IMR-90 (cell line): ENCODE data around the gene RNF213. TPM values are rescaled to one million over a fixed set of nuclear protein-coding genes. Genes with fewer than 3 reads are reported as not detected.

Experiments used
- ATAC-seq: fragments of 200-7000 bp; cut with Tn5 transposase; 2 replicates; pipeline ENCODE4 v1.9.1; 2020; ENCODE audit warnings: low read depth, mild to moderate bottlenecking, moderate library complexity
- BruUV-seq: library from RNA; stranded (reverse); fragments of 400-500 nt; replicated peaks from 2 replicates; lab custom pipeline; 2021; lab: Mats Ljungman, UMichigan
- CTCF ChIA-PET: fragments of 300-600 bp; formaldehyde crosslinking; extraction: SDS; loops from one replicate; lab custom pipeline; 2021; ENCODE audit warnings: antibody characterized with exemption; lab: Yijun Ruan, JAX
- POLR2A ChIA-PET: fragments of 300-600 bp; sonication (Branson Sonifier 250); formaldehyde crosslinking; loops from one replicate; lab custom pipeline; 2022; ENCODE audit warnings: antibody characterized with exemption; ENCODE audit not compliant: unreplicated experiment; lab: Charles Lee
- DNase-seq: peaks from one replicate; pipeline ENCODE4 v3.0.0; 2013
- H2AFZ ChIP-seq: replicated peaks from 2 replicates; pipeline ENCODE3; 2013; ENCODE audit warnings: low read length, mild to moderate bottlenecking; ENCODE audit not compliant: poor library complexity
- H2AK5ac ChIP-seq: 2 replicates; pipeline ENCODE4 v1.6.1; 2013; ENCODE audit warnings: low read depth, low read length, inconsistent platforms
- H2AK9ac ChIP-seq: replicated peaks from 2 replicates; pipeline ENCODE3; 2013; ENCODE audit warnings: mild to moderate bottlenecking, low read depth, low read length, moderate library complexity; ENCODE audit not compliant: poor library complexity
- H2BK120ac ChIP-seq: 2 replicates; pipeline ENCODE4 v1.6.1; 2013; ENCODE audit warnings: low read depth, low read length, inconsistent platforms
- H2BK15ac ChIP-seq: 3 replicates; pipeline ENCODE4 v1.6.1; 2013; ENCODE audit warnings: low read depth, low read length, inconsistent platforms
- H2BK20ac ChIP-seq: 2 replicates; pipeline ENCODE4 v1.6.1; 2013; ENCODE audit warnings: low read depth, mild to moderate bottlenecking, inconsistent platforms, low read length, moderate library complexity
- H2BK5ac ChIP-seq: 2 replicates; pipeline ENCODE4 v1.6.1; 2013; ENCODE audit warnings: mild to moderate bottlenecking, low read depth, low read length, inconsistent platforms; ENCODE audit not compliant: poor library complexity, severe bottlenecking
- H3K14ac ChIP-seq: replicated peaks from 2 replicates; pipeline ENCODE4 v1.6.1; 2013; ENCODE audit warnings: low read depth, low read length, inconsistent platforms
- H3K18ac ChIP-seq: 2 replicates; pipeline ENCODE4 v1.6.1; 2013; ENCODE audit warnings: low read depth, low read length, control low read depth
- H3K23ac ChIP-seq: 2 replicates; pipeline ENCODE4 v1.6.1; 2013; ENCODE audit warnings: low read depth, low read length, inconsistent platforms
- H3K27ac ChIP-seq: 2 replicates; pipeline ENCODE4 v1.5.1; 2013; ENCODE audit warnings: mild to moderate bottlenecking, control low read depth, low read length; ENCODE audit not compliant: insufficient read depth
- H3K27me3 ChIP-seq: 2 replicates; pipeline ENCODE4 v1.6.1; 2013; ENCODE audit warnings: low read length; ENCODE audit not compliant: control insufficient read depth, insufficient read depth
- H3K36me3 ChIP-seq: 2 replicates; pipeline ENCODE4 v1.6.1; 2013; ENCODE audit warnings: low read length, mixed read lengths; ENCODE audit not compliant: control insufficient read depth, insufficient read depth
- H3K4ac ChIP-seq: 2 replicates; pipeline ENCODE4 v1.6.1; 2013; ENCODE audit warnings: low read depth, low read length, inconsistent platforms
- H3K4me1 ChIP-seq: 2 replicates; pipeline ENCODE4 v1.6.1; 2013; ENCODE audit warnings: low read length, mixed read lengths; ENCODE audit not compliant: control insufficient read depth, insufficient read depth
- H3K4me2 ChIP-seq: 2 replicates; pipeline ENCODE4 v1.6.1; 2013; ENCODE audit warnings: low read depth, mild to moderate bottlenecking, control low read depth, low read length, moderate library complexity
- H3K4me3 ChIP-seq: 2 replicates; pipeline ENCODE4 v1.5.1; 2013; ENCODE audit warnings: low read depth, mild to moderate bottlenecking, control low read depth, low read length, moderate library complexity; ENCODE audit not compliant: insufficient read depth
- H3K56ac ChIP-seq: 2 replicates; pipeline ENCODE4 v1.6.1; 2013; ENCODE audit warnings: low read length, inconsistent platforms; ENCODE audit not compliant: insufficient read depth; ENCODE audit errors: extremely low read depth
- H3K79me1 ChIP-seq, 2 experiments: 2 replicates each; pipeline ENCODE4 v1.6.1; 2013; ENCODE audit warnings: low read length in 2 of 2, inconsistent platforms in 1 of 2, low read depth in 1 of 2
- H3K9ac ChIP-seq: 2 replicates; pipeline ENCODE4 v1.6.1; 2013; ENCODE audit warnings: low read depth, low read length, control low read depth
- H3K9me1 ChIP-seq: 2 replicates; pipeline ENCODE4 v1.6.1; 2013; ENCODE audit warnings: low read length, inconsistent platforms; ENCODE audit not compliant: insufficient read depth
- H3K9me3 ChIP-seq: 2 replicates; pipeline ENCODE4 v1.6.1; 2013; ENCODE audit warnings: low read length; ENCODE audit not compliant: control insufficient read depth, insufficient read depth
- H4K20me1 ChIP-seq: 2 replicates; pipeline ENCODE4 v1.6.1; 2013; ENCODE audit warnings: low read length, inconsistent platforms; ENCODE audit not compliant: insufficient read depth
- H4K5ac ChIP-seq: 2 replicates; pipeline ENCODE4 v1.6.1; 2013; ENCODE audit warnings: mild to moderate bottlenecking, low read depth, low read length, control low read depth
- H4K8ac ChIP-seq, 2 experiments: 2 replicates each; pipeline ENCODE4 v1.6.1; 2013; ENCODE audit warnings: low read depth in 2 of 2, low read length in 2 of 2, control low read depth in 1 of 2, inconsistent platforms in 1 of 2
- H4K91ac ChIP-seq: 2 replicates; pipeline ENCODE4 v1.6.1; 2013; ENCODE audit warnings: low read depth, low read length, inconsistent platforms; ENCODE audit not compliant: insufficient read depth
- BHLHE40 ChIP-seq: fragments of 150-350 bp; IDR thresholded peaks from 2 replicates; pipeline ENCODE4 v1.6.1; 2016; ENCODE audit warnings: mild to moderate bottlenecking, low read depth, low read length
- CEBPB ChIP-seq: IDR thresholded peaks from 2 replicates; pipeline ENCODE4 v1.6.1; 2012; ENCODE audit warnings: low read depth, low read length, improper control_type of control experiment
- CHD1 ChIP-seq: IDR thresholded peaks from 2 replicates; pipeline ENCODE4 v1.6.1; 2012; ENCODE audit warnings: low read depth, low read length, improper control_type of control experiment
- FOS ChIP-seq: fragments of 150-350 bp; IDR thresholded peaks from 2 replicates; pipeline ENCODE4 v1.6.1; 2016; ENCODE audit warnings: low read depth, low read length
- MAFK ChIP-seq: IDR thresholded peaks from 2 replicates; pipeline ENCODE4 v1.6.1; 2012; ENCODE audit warnings: low read depth, low read length, improper control_type of control experiment
- MAZ ChIP-seq: IDR thresholded peaks from 2 replicates; pipeline ENCODE4 v1.6.1; 2012; ENCODE audit warnings: low read depth, mild to moderate bottlenecking, low read length, improper control_type of control experiment, moderate library complexity, borderline replicate concordance
- MXI1 ChIP-seq: IDR thresholded peaks from 2 replicates; pipeline ENCODE4 v1.6.1; 2012; ENCODE audit warnings: low read depth, mild to moderate bottlenecking, low read length, moderate library complexity, borderline replicate concordance
- NFE2L2 ChIP-seq: fragments of 150-350 bp; IDR thresholded peaks from 2 replicates; pipeline ENCODE4 v1.6.1; 2016; ENCODE audit warnings: low read depth, mild to moderate bottlenecking, low read length
- POLR2A ChIP-seq: IDR thresholded peaks from 2 replicates; pipeline ENCODE4 v1.6.1; 2012; ENCODE audit warnings: mild to moderate bottlenecking, low read depth, low read length
- RCOR1 ChIP-seq: IDR thresholded peaks from 2 replicates; pipeline ENCODE4 v1.6.1; 2012; ENCODE audit warnings: mild to moderate bottlenecking, low read length, improper control_type of control experiment; ENCODE audit not compliant: insufficient replicate concordance
- RFX5 ChIP-seq: IDR thresholded peaks from 2 replicates; pipeline ENCODE4 v1.8.0; 2012; ENCODE audit warnings: low read depth, mild to moderate bottlenecking, low read length, moderate library complexity
- SMC3 ChIP-seq: fragments of 150-350 bp; IDR thresholded peaks from 2 replicates; pipeline ENCODE4 v1.6.1; 2016; ENCODE audit warnings: low read depth, mild to moderate bottlenecking, antibody characterized with exemption, low read length, moderate library complexity
- WGBS, 2 experiments: methylation state at CpG; one replicate each; pipeline versions ENCODE4 v1.1.5 to v1.1.7; 2013; ENCODE audit warnings: missing lambda C conversion rate in 2 of 2; ENCODE audit not compliant: insufficient read length in 1 of 2; ENCODE audit errors: extremely low coverage in 2 of 2; 5-methylcytosine and 5-hydroxymethylcytosine counted together
- dilution Hi-C: fragments of 300-500 bp; cut with HindIII; formaldehyde crosslinking; loops from one replicate; pipeline ENCODE4 v1.14.3; 2018; ENCODE audit warnings: low sequenced_read_pairs; ENCODE audit not compliant: unreplicated experiment
- in situ Hi-C: fragments of 300-500 bp; cut with MboI; formaldehyde crosslinking; loops from 3 replicates; pipeline ENCODE4 v1.14.3; 2019; ENCODE audit warnings: low sequenced_read_pairs, inconsistent platforms, mixed read lengths
- intact Hi-C: fragments of 100-400 bp; cut with micrococcal nuclease; formaldehyde crosslinking; loops from 2 replicates; pipeline ENCODE4 v1.10.0; 2022
- polyA plus RNA-seq, 3 experiments: library from polyadenylated mRNA; depleted of rRNA; stranded (reverse); fragments of >200 nt; gene quantifications; 2 replicates each; pipeline ENCODE4 v1.2.3, GENCODE V29; 2012; ENCODE audit warnings: low replicate concordance in 1 of 3
- total RNA-seq: library from RNA; depleted of rRNA; stranded (reverse); fragments of >200 nt; gene quantifications from 2 replicates; pipeline ENCODE4 v1.2.3, GENCODE V29; 2012
- TF ChIP-seq, protein P1 (sequence below): conservative IDR thresholded peaks from 2 replicates; pipeline ENCODE4 v1.5.1; 2012; ENCODE audit warnings: mild to moderate bottlenecking, low read depth, low read length, improper control_type of control experiment

Gene RNF213
- total and polyA plus RNA-seq, 2 of the 4 experiments (the other 2 are of a cell fraction): 23.4 to 36.0 TPM

- no peak for TF ChIP-seq CHD1
Measured at GRCh38 chr17:80307994-80308691, 47.5 kb downstream of the RNF213 start (continued).

- no peak overlapping the region for H3K56ac ChIP-seq
- no peak overlapping the region for H3K4me3 ChIP-seq
- H2AK5ac ChIP-seq: no peak overlapping the region
- H3K9me3 ChIP-seq: no peaks in the 10 kb centered on the region
- ChIA-PET CTCF (no interaction called here), POLR2A (no interaction called here)
- H4K5ac ChIP-seq: no peak overlapping the region
- in situ Hi-C loops: no loop called here
- peaks cover 3 to 14% of the 10 kb centered on the region in 2 experiments for H3K79me1 ChIP-seq
- no peak overlapping the region for H3K23ac ChIP-seq
- no peak overlapping the region for H3K14ac ChIP-seq
- no peak overlapping the region for H2BK20ac ChIP-seq
- H2AFZ ChIP-seq: no peak overlapping the region
- H2BK15ac ChIP-seq: no peak overlapping the region
- no peak overlapping the region for H3K18ac ChIP-seq
- no peak overlapping the region for H4K91ac ChIP-seq
- no peak overlapping the region for H3K9ac ChIP-seq
- H3K4ac ChIP-seq: no peak overlapping the region
- no peaks in the 10 kb centered on the region for H3K27me3 ChIP-seq
- no peak for ATAC-seq
- BruUV-seq: no TSS peak
- no peak overlapping the region for H2BK120ac ChIP-seq
- H4K20me1 ChIP-seq: peaks cover 4% of the 10 kb centered on the region
- H3K4me2 ChIP-seq: no peak overlapping the region
- H3K27ac ChIP-seq: no peak overlapping the region
- H3K36me3 ChIP-seq: peaks cover 63% of the 10 kb centered on the region
- H3K4me1 ChIP-seq: no peaks in the 10 kb centered on the region
- 70% methylated on average over 3 of the region's 16 CpGs; no CpG with 5 or more reads in 1 of the 2 experiments for WGBS, 2 experiments
- intact Hi-C loops: no loop called here
- H2BK5ac ChIP-seq: no peak overlapping the region
- no peak overlapping the region for H2AK9ac ChIP-seq
- dilution Hi-C loops: no loop called here
- no peak overlapping the region for H4K8ac ChIP-seq
- peaks cover 6% of the 10 kb centered on the region; the same call in 1 of the 2 replicates for H3K9me1 ChIP-seq
- no peak for DNase-seq
- TF ChIP-seq MXI1: no peak
- TF ChIP-seq SMC3: no peak
- no peak for TF ChIP-seq CEBPB
- TF ChIP-seq RCOR1: no peak
- no peak for TF ChIP-seq NFE2L2
- TF ChIP-seq MAZ: no peak
- no peak for TF ChIP-seq POLR2A
- TF ChIP-seq CHD1: no peak
- TF ChIP-seq RFX5: no peak
- no peak for TF ChIP-seq BHLHE40
- TF ChIP-seq MAFK: no peak
- TF ChIP-seq, protein P1, sequence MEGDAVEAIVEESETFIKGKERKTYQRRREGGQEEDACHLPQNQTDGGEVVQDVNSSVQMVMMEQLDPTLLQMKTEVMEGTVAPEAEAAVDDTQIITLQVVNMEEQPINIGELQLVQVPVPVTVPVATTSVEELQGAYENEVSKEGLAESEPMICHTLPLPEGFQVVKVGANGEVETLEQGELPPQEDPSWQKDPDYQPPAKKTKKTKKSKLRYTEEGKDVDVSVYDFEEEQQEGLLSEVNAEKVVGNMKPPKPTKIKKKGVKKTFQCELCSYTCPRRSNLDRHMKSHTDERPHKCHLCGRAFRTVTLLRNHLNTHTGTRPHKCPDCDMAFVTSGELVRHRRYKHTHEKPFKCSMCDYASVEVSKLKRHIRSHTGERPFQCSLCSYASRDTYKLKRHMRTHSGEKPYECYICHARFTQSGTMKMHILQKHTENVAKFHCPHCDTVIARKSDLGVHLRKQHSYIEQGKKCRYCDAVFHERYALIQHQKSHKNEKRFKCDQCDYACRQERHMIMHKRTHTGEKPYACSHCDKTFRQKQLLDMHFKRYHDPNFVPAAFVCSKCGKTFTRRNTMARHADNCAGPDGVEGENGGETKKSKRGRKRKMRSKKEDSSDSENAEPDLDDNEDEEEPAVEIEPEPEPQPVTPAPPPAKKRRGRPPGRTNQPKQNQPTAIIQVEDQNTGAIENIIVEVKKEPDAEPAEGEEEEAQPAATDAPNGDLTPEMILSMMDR: no peak
- TF ChIP-seq FOS: no peak
Measured at GRCh38 chr17:80308692-80309517, 48.3 kb downstream of the RNF213 start.
